ENCODE measurements around the gene NANOS1.

The NANOS1 gene

GRCh38 chr10:118992496-118992895 lies 37.0 kb upstream of the NANOS1 start:
- Histone ChIP-seq H4K20me1 (ENCODE audit: insufficient read depth, low read length) (no peaks in the 10 kb centered on the region), H3F3A (ENCODE audit: insufficient read depth, low read length) (no peaks in the 10 kb centered on the region), H3K9ac (ENCODE audit: low read length) (no peak overlapping the region), H2AFZ (ENCODE audit: low read length) (no peak overlapping the region), H3K27me3 (ENCODE audit: insufficient read depth, low read length) (no peaks in the 10 kb centered on the region), H3K36me3 (ENCODE audit: insufficient read depth, low read length) (no peaks in the 10 kb centered on the region), H3K4me3 (ENCODE audit: low read depth, low read length, poor library complexity, severe bottlenecking) (no peak overlapping the region), H3K9me3 (ENCODE audit: low read length) (no peaks in the 10 kb centered on the region; the same call in 1 of the 2 replicates), H3K4me2 (ENCODE audit: low read length) (no peak overlapping the region), H3K4me1 (ENCODE audit: insufficient read depth, low read length, severe bottlenecking) (no peaks in the 10 kb centered on the region), H3K9me2 (ENCODE audit: low read depth, low read length) (no peaks in the 10 kb centered on the region), H3K27ac (ENCODE audit: low read depth, low read length, poor library complexity, severe bottlenecking) (no peak overlapping the region), H3K79me2 (ENCODE audit: insufficient read depth, low read length) (no peaks in the 10 kb centered on the region)
- TF ChIP-seq EZH2 (IDR thresholded peaks at IDR 0.05; ENCODE audit: borderline replicate concordance, low read length) = no peak
- TF ChIP-seq CTCF (IDR thresholded peaks at IDR 0.05; ENCODE audit: low read length) = no peak

- Histone ChIP-seq H3K9ac (ENCODE audit: low read length) (no peak overlapping the region), H3K79me2 (ENCODE audit: insufficient read depth, low read length) (no peaks in the 10 kb centered on the region), H3K9me3 (ENCODE audit: low read length) (no peaks in the 10 kb centered on the region; the same call in 1 of the 2 replicates), H3K4me3 (ENCODE audit: low read depth, low read length, poor library complexity, severe bottlenecking) (no peak overlapping the region), H3K27ac (ENCODE audit: low read depth, low read length, poor library complexity, severe bottlenecking) (no peak overlapping the region), H4K20me1 (ENCODE audit: insufficient read depth, low read length) (no peaks in the 10 kb centered on the region), H2AFZ (ENCODE audit: low read length) (no peak overlapping the region), H3K27me3 (ENCODE audit: insufficient read depth, low read length) (0 out of 2 replicates have a peak, but pooled peaks cover 3% of the 10 kb centered on the region), H3K36me3 (ENCODE audit: insufficient read depth, low read length) (no peaks in the 10 kb centered on the region), H3K4me1 (ENCODE audit: insufficient read depth, low read length, severe bottlenecking) (no peaks in the 10 kb centered on the region), H3K9me2 (ENCODE audit: low read depth, low read length) (no peaks in the 10 kb centered on the region), H3F3A (ENCODE audit: insufficient read depth, low read length) (no peaks in the 10 kb centered on the region), H3K4me2 (ENCODE audit: low read length) (no peak overlapping the region)
- TF ChIP-seq EZH2 (IDR thresholded peaks at IDR 0.05; ENCODE audit: borderline replicate concordance, low read length) = no peak
- no peak for TF ChIP-seq CTCF (IDR thresholded peaks at IDR 0.05; ENCODE audit: low read length)
These were observed 36.3 kb upstream of the NANOS1 start for GRCh38 chr10:118993214-118993613.

- Histone ChIP-seq H4K20me1 (ENCODE audit: insufficient read depth, low read length) (no peaks in the 10 kb centered on the region), H3K9ac (ENCODE audit: low read length) (no peak overlapping the region), H2AFZ (ENCODE audit: low read length) (no peak overlapping the region), H3K27ac (ENCODE audit: low read depth, low read length, poor library complexity, severe bottlenecking) (no peak overlapping the region), H3K4me1 (ENCODE audit: insufficient read depth, low read length, severe bottlenecking) (no peaks in the 10 kb centered on the region), H3K4me3 (ENCODE audit: low read depth, low read length, poor library complexity, severe bottlenecking) (no peak overlapping the region), H3K79me2 (ENCODE audit: insufficient read depth, low read length) (no peaks in the 10 kb centered on the region), H3K27me3 (ENCODE audit: insufficient read depth, low read length) (peaks cover 3% of the 10 kb centered on the region; the same call in 1 of the 2 replicates), H3K9me2 (ENCODE audit: low read depth, low read length) (no peaks in the 10 kb centered on the region), H3F3A (ENCODE audit: insufficient read depth, low read length) (no peaks in the 10 kb centered on the region), H3K36me3 (ENCODE audit: insufficient read depth, low read length) (no peaks in the 10 kb centered on the region), H3K9me3 (ENCODE audit: low read length) (no peaks in the 10 kb centered on the region; the same call in 1 of the 2 replicates), H3K4me2 (ENCODE audit: low read length) (no peak overlapping the region)
- TF ChIP-seq EZH2 (IDR thresholded peaks at IDR 0.05; ENCODE audit: borderline replicate concordance, low read length) (no peak), CTCF (IDR thresholded peaks at IDR 0.05; ENCODE audit: low read length) (no peak)
These were observed 35.2 kb upstream of the NANOS1 start for GRCh38 chr10:118994321-118994720.

All from OCI-LY1 (cell line).